ENCODE data around the gene ZNF501. TPM values are rescaled to one million over a fixed set of nuclear protein-coding genes. Genes with fewer than 3 reads are reported as not detected.

The ZNF501 gene
- total RNA-seq, 4 donors from 2014 or later = 5.1 to 9.9 (median 6.9) TPM

- Histone ChIP-seq H3K36me3 (peaks cover 0 to 7% (median 0%) of the 10 kb centered on the region in 4 donors), H3K9me3 (peaks cover 0 to 7% (median 0%) of the 10 kb centered on the region in 4 donors), H3K4me3 (peak overlapping the region; percentile 64 to 89 (median 81)), H3K27me3 (no peaks in the 10 kb centered on the region), H3K27ac (replicated peaks in 1 of 4) (no peak overlapping the region), H3K4me1 (peaks cover 17 to 23% (median 19%) of the 10 kb centered on the region in 4 donors)
- intact Hi-C loops (cut with DNase I) = loop anchor here (5.0 kb wide), 1 partner anchor 100 kb away; the partner anchor contains the start of gene TMEM42
- no peak for DNase-seq (ENCODE audit: extremely low spot score)
- 3% methylated on average over 9 of the region's 9 CpGs for WGBS
- TF ChIP-seq POLR2A (IDR thresholded peaks at IDR 0.05; ENCODE audit: low read depth) (no peak), POLR2AphosphoS5 (IDR thresholded peaks at IDR 0.05) (no peak), CTCF (IDR thresholded peaks at IDR 0.05) (no peak), EP300 (IDR thresholded peaks at IDR 0.05) (no peak)
These were observed 32.8 kb downstream of the ZNF501 start for GRCh38 chr3:44762170-44762677.

GRCh38 chr3:44762690-44763089 is 33.3 kb downstream of the ZNF501 start:
- intact Hi-C loops (cut with DNase I) = loop anchor here (5.0 kb wide), 1 partner anchor 100 kb away; the partner anchor contains the start of gene TMEM42
- peaks cover 0 to 7% (median 0%) of the 10 kb centered on the region in 4 donors for H3K36me3 ChIP-seq
- no peaks in the 10 kb centered on the region for H3K27me3 ChIP-seq
- no peak overlapping the region for H3K4me3 ChIP-seq
- TF ChIP-seq POLR2AphosphoS5 (IDR thresholded peaks at IDR 0.05) = no peak
- no peak for TF ChIP-seq CTCF (IDR thresholded peaks at IDR 0.05)
- TF ChIP-seq POLR2A (IDR thresholded peaks at IDR 0.05; ENCODE audit: low read depth) = no peak
- no peak for TF ChIP-seq EP300 (IDR thresholded peaks at IDR 0.05)
- H3K27ac ChIP-seq (replicated peaks in 1 of 4) = no peak overlapping the region
- H3K9me3 ChIP-seq = peaks cover 0 to 7% (median 0%) of the 10 kb centered on the region in 4 donors
- WGBS = 43% methylated on average over 5 of the region's 5 CpGs
- peaks cover 17 to 23% (median 19%) of the 10 kb centered on the region in 4 donors for H3K4me1 ChIP-seq
- no peak for DNase-seq (ENCODE audit: extremely low spot score)

GRCh38 chr3:44764248-44764647 is 34.8 kb downstream of the ZNF501 start:
- H3K27ac ChIP-seq (replicated peaks in 1 of 4) = no peak overlapping the region
- H3K4me3 ChIP-seq = no peak overlapping the region
- H3K4me1 ChIP-seq = peaks cover 17 to 23% (median 19%) of the 10 kb centered on the region in 4 donors
- H3K9me3 ChIP-seq = peaks cover 0 to 3% (median 0%) of the 10 kb centered on the region in 4 donors
- intact Hi-C loops (cut with DNase I) = loop anchor here (5.0 kb wide), 1 partner anchor 98 kb away; the partner anchor contains the start of gene TMEM42
- no peaks in the 10 kb centered on the region for H3K27me3 ChIP-seq
- no peak for DNase-seq (ENCODE audit: extremely low spot score)
- TF ChIP-seq EP300 (IDR thresholded peaks at IDR 0.05) (no peak), POLR2A (IDR thresholded peaks at IDR 0.05; ENCODE audit: low read depth) (no peak), CTCF (IDR thresholded peaks at IDR 0.05) (no peak), POLR2AphosphoS5 (IDR thresholded peaks at IDR 0.05) (no peak)
- H3K36me3 ChIP-seq = peaks cover 0 to 1% (median 0%) of the 10 kb centered on the region in 4 donors

- H3K9me3 ChIP-seq = peaks cover 0 to 11% (median 0%) of the 10 kb centered on the region in 4 donors
- H3K4me1 ChIP-seq = no peaks in the 10 kb centered on the region
- WGBS = 100% methylated on average over 1 of the region's 1 CpG
- no peaks in the 10 kb centered on the region for H3K27me3 ChIP-seq
- H3K4me3 ChIP-seq = no peak overlapping the region
- no peak for DNase-seq (ENCODE audit: extremely low spot score)
- H3K36me3 ChIP-seq = no peaks in the 10 kb centered on the region
- intact Hi-C loops (cut with DNase I) = no loop called here
- TF ChIP-seq POLR2AphosphoS5 (IDR thresholded peaks at IDR 0.05) (no peak), EP300 (IDR thresholded peaks at IDR 0.05) (no peak), POLR2A (IDR thresholded peaks at IDR 0.05; ENCODE audit: low read depth) (no peak), CTCF (IDR thresholded peaks at IDR 0.05) (no peak)
- no peak overlapping the region for H3K27ac ChIP-seq (replicated peaks in 1 of 4)
These were observed 42.1 kb downstream of the ZNF501 start for GRCh38 chr3:44771424-44772098.

Data from esophagus muscularis mucosa (tissue), 4 donors.